ENCODE measurements around the gene ARHGAP40.

The ARHGAP40 gene

DNA sequence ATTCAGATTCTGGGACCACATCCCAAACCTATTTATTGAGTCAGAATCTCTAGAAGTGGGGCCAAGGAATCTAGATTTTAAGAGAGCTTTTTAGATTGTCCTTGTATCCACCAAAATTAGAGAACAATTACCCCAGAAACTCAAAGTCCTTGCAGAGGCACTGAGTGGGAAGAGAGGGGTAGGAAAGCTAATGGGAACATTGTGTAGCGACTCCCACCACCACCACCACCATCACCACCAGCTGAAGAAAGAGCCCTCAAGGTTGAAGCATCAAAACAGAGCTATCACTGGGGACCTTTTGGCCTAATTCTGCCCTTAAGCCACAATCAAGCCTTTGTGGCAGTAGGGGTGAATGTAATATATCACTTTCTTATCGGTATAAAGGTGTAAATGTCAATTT is 83.7 kb downstream of the ARHGAP40 start:
- no peak for DNase-seq (ENCODE audit: low read depth)

DNA sequence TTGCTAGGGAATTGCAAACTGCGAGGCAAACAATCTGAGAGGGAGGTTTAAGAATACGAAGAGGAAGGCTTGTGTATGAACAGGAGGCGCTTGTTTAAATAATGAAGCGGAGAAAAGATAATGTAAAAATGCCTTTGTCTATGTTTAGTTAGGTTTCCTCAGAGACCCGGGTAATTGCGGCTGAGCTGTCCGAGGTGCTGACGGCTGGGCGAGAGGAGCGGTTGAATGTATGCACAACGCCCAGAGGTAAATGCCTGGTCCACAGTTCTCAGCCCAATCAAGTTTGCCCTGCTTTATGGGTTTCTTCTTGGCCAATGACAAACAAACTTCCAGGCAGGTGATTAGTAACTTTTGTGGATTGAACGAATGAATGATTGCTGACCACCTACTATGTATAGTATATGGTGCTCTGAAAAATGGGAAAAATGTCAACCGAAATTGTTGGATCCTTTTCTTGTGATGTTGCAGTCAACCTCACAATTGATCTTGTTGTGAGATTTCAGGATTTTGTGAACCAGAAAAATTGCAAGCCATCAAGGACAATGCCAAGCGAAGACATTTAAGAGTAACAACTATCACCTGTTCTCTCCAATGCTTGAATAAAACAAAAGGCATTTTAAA is 84.4 kb downstream of the ARHGAP40 start:
- DNase-seq (ENCODE audit: low read depth), result no peak

GRCh38 chr20:38692436-38693411 is 91.1 kb downstream of the ARHGAP40 start:
- DNase-seq (ENCODE audit: low read depth), result peak; percentile 25

DNA sequence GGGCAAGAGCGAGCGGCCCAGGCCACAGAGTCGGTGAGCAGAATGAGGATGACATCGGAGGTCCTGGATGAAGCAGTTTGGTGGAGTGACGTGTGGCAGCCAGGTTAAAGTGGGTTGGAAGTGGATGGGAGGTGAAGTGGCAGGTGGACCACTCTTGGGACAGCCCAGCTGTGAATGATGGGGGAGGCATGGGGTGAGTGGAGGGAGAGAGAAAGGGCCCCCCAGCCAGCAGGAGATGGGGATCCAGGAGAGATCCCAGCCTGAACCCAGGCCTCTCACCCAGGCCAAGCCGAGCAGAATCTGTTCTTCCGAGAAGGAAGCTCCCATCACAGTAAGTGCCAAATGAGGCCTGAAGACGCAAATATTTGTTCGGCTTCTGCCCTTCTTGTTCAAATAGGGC is 95.7 kb downstream of the ARHGAP40 start:
- DNase-seq (ENCODE audit: low read depth), result no peak

DNA sequence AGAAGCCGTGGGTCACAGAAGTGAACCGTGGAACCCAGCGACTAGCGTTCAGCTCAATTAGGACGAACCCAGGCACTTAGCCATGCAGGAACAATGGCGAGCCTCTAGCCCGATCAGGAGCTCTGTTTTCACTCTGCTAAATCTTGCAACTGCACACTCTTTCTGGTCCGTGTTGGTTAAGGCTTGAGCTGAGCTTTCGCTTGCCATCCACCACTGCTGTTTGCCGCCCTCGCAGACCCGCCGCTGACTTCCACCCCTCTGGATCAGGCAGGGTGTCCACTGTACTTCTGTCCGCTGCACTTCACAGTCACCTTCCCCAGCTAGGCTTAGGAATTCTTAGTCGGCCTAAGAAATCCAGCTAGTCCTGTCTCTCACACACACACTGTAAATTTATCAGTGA is 96.9 kb downstream of the ARHGAP40 start:
- no peak for DNase-seq (ENCODE audit: low read depth)

- no peak for DNase-seq (ENCODE audit: low read depth)
These were observed 98.5 kb downstream of the ARHGAP40 start for GRCh38 chr20:38700141-38700540.
